Stimulated activated CD4-positive, alpha-beta T cell treated with anti-CD3 and anti-CD28 coated beads, Interleukin-4, amount 100 ng/mL, for 24 hours (primary cell): ENCODE results near the gene MRPL20.
"Not testable (repeated sequence)": the region's sequence is repeated elsewhere in the genome, so short reads cannot be mapped to it uniquely, and the experiment has no call there.

Experiments
- DNase-seq: peaks from one replicate; pipeline ENCODE4 v3.0.0-alpha.2; 2020

The MRPL20 gene

GRCh38 chr1:1425753-1426495, 18.8 kb upstream of the MRPL20 start:
- DNase-seq, result no peak

- DNase-seq, result no peak
Measured at GRCh38 chr1:1425426-1425752, 18.3 kb upstream of the MRPL20 start.

GRCh38 chr1:1424707-1425106, 17.6 kb upstream of the MRPL20 start:
- no peak for DNase-seq

GRCh38 chr1:1423245-1423597, 16.1 kb upstream of the MRPL20 start:
- DNase-seq, result no peak

- DNase-seq, result no peak
Measured at GRCh38 chr1:1422465-1423244, 15.6 kb upstream of the MRPL20 start.

- no peak for DNase-seq
Measured at GRCh38 chr1:1421907-1422464, 14.9 kb upstream of the MRPL20 start.

GRCh38 chr1:1421147-1421906, 14.2 kb upstream of the MRPL20 start, which contains the start of gene ANKRD65:
Gene ANKRD65 (minus strand): TSS chr1:1421276. CDS start chr1:1421005, 271 bp downstream.
- DNase-seq, result no peak

- no peak for DNase-seq
Measured at GRCh38 chr1:1420654-1421141, 13.6 kb upstream of the MRPL20 start.

- no peak for DNase-seq
Measured at GRCh38 chr1:1419813-1420653, 12.9 kb upstream of the MRPL20 start.

- DNase-seq, result no peak
Measured at GRCh38 chr1:1419363-1419812, 12.3 kb upstream of the MRPL20 start.

- DNase-seq, result no peak
Measured at GRCh38 chr1:1418464-1419362, 11.6 kb upstream of the MRPL20 start.

- not testable (repeated sequence) for DNase-seq
Measured at GRCh38 chr1:1417825-1418463, 10.9 kb upstream of the MRPL20 start.

GRCh38 chr1:1417396-1417795, 10.3 kb upstream of the MRPL20 start:
- DNase-seq, result not testable (repeated sequence)

- DNase-seq, result no peak
Measured at GRCh38 chr1:1415751-1416150, 8.7 kb upstream of the MRPL20 start.

GRCh38 chr1:1412311-1412902, 5.3 kb upstream of the MRPL20 start:
- not testable (repeated sequence) for DNase-seq

GRCh38 chr1:1411626-1412025, 4.5 kb upstream of the MRPL20 start:
- DNase-seq, result no peak

- not testable (repeated sequence) for DNase-seq
Measured at GRCh38 chr1:1410238-1410637, 3.1 kb upstream of the MRPL20 start.

- peak; percentile 32 for DNase-seq
Measured at GRCh38 chr1:1407636-1408318, 684 bp upstream of the MRPL20 start.

GRCh38 chr1:1406101-1406820, 832 bp downstream of the MRPL20 start:
- no peak for DNase-seq
